ENCODE data around the gene GNG4.

The GNG4 gene

DNA sequence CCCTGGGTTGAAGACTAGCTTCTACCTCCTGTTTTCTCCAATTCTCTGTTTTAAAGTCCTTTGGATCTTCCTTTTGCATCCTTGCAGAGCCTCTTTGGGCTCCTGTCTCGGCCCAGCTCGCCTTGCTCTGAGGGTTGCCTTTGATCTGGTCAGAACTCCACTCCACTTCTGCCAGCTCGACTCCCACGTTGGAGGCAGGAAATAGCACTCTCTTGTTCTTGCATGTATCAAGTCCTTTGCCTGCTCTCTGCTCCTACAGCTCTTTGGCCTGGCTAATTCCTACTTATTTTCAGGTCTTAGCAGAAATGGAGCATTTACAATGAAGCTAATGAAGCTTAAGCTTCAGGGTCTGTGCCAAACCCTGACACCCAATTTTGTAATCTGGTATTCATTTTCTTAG lies 124.3 kb downstream of the GNG4 start:
- DNase-seq = no peak

DNA sequence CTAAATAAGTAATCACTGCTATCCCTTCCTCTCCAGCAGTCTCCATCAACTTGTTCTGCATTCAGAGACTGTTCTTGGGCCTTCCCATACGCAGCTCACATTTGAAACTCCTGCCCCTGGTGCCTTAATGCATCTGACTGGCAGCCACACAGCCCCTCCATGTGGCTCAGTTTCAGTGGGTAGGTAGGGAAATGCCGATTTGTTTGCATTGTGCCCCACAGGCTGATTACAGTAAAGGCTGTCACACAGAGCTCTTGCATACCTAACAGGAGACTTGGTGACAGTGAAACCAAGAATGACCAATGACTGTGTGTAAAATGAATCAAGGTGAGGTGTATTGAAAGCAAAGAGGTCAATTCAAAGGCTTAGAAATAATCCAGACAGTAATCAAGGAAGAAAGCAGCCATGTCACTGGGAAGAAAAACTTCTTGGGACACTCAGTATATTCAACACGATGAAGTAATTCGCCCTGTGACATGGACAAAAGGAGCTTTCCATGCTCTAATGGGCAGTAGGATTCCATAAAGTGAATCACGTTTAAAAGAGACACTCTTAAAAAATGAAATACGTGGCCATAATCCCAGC lies 132.6 kb downstream of the GNG4 start:
- no peak for DNase-seq

DNA sequence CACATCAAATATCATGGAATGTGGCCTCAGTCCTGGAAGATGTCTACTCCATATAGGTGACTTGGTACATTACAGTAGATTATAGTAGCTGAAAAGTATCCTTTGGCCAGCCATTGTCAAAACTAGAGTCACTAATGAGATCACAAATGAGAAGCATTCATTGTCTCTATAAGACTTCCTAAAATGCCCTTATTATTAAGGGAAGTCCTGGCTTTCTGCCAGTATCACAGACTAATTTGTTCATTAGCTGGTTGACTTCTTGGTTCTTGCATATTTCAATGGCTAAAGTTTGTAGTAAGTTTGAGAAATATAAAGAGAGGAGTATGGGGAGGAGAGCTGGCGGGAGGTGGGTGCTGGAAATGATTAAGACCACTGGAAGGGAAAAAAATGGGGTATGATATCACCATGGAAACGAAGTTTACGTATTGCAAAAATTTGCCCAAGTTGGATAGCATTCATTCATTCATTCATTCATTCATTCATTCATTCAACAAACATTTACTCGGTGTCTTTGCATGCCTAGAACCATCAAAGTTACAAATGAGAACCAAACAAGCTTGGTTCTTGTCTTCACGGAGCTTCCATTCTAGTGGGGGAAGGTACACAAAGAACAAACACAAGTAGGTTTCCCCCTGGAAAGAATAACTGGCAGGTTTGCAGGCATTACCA lies 133.6 kb downstream of the GNG4 start:
- DNase-seq = no peak

DNA sequence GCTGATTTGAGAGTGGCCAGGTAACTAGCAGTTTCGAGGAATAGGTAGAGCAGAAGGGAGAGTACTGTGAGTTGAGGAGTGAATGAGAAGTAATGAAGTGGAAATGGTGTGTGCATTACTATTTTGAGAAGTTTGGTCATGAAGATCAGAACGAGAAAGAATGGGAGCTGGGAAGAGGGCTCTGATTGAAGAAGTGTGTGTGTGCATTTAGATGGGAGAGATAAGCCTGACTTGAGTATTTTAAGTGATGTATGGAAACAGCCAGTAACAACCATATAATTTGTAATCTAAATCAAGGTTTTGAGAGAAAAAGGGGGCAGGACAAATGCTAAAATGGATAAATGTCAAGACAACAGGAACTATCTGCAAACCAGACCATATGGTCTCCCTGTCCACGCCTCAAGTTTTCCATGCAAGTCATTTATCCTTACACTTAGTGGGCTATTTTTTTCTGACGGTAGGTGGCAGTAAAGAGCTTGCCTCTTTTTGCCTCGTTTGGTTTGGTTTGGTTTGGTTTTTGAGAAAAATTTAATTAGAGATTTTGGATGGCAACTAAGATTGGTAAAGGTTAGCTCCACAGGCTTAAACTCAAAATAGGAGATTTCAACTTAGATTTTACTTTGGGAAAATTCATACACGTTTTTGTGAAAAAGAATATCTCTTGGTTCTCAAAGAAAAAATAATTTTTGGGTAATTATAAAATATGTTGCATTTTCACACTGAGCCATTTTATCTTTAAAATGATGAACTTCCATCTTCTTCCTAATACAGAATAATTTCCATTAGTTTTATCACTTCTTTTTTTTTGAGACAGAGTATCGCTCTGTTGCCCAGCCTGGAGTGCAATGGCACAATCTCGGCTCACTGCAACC lies 135.9 kb downstream of the GNG4 start:
- DNase-seq = peak; percentile 94

DNA sequence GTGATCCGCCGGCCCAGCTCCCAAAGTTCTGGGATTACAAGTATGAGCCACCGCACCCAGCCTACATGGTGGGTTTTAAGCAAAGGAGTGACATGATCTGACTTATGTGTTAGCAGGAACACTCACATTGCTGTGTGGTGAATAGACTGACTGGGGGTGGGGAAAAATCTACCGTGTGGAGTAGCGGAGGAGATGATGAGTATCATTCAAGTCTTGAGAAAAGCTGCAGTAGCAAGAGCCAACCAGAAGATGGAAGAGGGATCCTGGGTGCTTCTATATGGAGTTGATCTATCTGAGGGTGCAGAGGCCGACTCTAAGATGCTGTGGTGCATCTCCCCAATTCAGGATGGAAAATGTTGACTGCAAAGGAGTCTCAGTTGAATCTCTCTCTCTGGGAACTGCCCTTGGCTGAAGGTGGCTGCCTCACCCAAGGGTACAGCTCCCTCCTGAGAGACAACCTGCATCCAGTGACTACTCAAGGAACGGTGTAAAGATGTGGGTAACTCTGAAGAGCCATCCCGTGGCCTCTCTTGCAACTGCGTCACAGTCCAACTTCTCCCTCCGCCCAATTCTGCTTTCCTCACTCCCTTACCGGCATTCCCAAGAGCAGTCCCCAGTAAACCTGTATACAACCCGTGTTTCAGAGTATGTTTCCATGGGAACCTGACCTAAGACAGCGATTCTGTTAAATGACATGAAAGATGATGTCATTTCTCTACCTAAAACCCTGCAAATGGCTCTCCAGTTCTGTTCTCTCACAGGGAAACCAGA lies 137.9 kb downstream of the GNG4 start:
- DNase-seq = no peak

DNA sequence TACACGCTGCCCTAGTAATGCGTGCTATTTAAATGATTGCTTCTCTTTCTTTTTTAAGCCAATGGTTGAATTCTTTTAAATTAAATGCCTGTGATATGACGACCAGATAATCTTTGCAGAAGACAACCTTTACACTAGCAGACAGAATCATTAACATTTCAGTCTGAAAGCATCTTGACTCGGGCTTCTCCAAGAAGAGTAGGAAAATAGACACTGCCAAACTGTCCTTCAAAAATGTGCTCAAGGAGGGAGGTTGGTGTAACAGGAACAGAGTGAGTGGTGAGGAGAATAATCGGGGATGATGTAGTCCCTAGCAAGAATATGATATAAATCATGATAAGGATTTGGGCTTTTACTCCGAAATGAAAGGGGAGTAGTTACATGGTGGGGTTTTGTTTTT lies 138.8 kb downstream of the GNG4 start:
- DNase-seq = no peak

DNA sequence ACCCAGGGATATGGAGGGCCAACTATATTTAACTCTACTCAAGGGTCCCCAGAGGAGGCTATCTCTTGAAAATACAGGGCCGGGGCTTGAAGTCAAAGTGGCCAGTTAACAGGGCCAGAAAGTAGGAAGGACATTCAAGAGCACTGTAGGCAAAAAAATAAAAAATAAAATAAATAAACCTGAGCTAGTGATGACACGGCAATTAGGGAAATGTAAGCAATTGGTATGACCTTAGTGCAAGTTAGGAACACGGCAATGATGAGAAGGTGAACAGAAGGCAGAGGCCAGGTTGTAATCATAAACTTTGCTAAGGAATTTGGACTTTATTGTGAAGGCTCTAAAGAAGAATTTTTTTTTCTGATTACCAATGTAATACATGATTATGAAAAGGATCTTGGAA lies 142.0 kb downstream of the GNG4 start:
- no peak for DNase-seq

DNA sequence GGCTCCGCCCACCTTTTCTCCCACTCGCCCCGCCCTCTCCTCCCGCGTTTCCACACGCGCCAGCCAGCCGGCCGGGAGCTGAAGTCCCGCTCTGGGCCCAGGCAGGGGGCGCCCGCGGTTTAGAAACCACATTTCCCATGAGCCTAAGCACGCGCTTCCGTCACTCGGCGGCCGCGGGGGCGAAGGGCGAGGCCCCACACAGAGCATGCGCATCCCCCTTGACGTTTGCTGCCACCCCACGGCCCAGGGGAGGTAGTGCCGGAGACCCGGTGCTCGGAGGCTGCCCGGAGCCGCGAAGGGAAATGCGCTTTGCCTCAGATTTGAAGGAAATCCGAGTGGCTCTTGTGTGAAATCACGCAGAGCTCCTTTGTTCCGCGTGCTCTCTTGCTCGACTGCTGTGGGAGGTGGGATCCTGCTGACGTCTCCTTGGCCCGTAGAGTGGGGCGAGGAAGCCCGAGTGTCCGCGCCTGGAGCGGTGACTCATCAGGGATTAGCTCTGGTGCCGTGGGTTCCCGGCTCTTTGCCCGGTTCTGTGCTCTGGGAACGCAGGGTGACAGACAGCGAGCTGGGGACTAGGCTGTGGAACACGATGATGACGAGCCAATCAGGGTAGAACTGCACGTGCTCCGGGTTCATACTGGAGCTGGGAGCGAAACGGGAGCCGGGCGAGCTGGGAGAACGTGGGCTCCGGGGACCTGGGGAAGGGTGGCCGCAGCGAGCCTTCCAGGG lies 144.9 kb downstream of the GNG4 start:
- peak; percentile 100 for DNase-seq

DNA sequence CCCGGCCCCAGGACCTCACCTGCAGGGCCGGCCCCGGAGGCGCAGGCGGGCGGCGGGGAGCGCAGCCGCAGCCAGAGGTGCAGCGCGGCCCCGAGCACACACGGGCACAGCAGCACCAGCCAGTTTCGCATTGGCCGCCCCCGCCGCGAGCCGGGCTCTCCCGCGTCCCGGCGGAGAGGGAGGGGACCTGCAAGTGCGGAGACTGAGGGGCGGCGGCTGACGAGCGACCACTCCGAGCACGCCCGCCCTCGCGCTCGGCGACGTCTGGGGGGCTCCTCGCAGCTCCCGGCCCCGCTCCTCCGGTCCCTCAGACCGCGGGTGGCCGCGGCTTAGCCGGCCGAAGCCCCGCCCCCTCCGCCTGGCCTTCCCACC lies 145.5 kb downstream of the GNG4 start, which contains the start of gene B3GALNT2:
TSS of gene B3GALNT2 (minus strand) at position 331 of the 372 bp plus-strand sequence. CDS start at position 131, 200 bp downstream.
- no peak for DNase-seq

DNA sequence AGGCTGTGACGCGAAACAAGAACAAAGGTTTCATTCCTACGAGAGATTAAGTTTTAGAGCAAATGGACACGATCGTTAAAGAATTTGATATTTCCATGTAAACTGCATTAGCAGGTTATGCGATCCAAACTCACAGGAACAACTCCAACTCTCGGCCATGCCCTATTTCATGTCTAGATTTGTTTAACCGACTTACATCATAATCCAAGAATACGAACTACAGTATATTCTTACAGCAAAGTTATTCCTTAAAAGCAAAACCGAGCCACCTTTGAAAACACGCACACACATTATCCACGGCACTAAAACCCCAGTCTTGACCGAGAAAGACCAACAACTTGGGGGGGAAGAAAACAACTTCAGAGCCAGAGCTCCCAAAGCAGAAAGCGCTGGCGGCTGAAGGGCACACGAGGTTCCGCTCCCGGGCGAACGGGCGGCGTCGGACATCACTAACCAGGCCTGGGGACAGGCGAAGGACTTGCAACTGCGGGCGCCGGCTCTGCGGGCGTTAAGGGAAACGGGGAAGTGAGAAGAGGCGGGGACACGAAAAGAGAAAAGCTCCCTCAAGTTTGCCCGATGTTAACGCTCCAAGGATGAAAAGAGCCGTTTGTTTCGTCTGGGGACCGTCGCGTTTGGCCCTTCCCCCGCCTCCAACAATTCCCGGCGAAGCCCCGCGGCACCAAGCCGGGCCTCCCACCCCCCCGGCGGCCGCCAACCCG lies 146.0 kb downstream of the GNG4 start:
- DNase-seq = peak; percentile 86

DNA sequence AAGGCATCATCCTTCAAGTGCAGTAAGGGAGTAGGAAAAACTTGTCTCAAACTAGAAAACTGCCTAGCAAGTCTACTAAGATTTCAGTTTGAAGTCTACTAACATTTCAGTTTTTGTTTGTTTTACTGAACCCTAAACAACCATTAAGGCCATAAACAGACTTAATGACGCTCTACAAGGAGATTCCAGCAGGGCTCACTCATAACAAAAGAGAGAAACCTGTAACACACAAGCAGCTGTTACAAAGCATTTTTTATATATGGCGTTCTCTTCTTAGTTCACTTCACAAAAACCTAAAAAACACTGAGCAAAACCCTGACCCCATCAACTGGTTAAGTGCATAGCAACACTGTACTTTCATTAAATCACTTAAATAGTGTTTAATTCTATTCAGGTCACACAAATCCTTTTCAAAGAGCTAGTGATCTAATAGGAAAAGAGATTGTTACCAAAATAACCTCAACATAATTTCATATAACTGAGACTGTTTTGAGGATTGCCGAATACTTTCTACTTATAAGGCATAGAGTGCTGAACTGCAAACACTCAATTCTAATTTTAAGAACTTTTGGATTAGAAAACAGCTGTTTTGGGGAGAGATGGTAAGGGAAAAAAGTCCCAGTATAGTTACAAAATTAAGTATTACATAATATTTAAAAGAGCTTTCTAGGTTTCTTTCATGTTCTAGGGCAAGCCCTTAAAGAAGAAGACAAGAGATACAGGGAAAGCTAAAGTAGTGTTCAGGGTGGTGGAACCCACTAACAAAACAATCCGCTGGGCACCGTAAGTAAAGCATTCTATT lies 146.8 kb downstream of the GNG4 start:
- DNase-seq = peak; percentile 58

DNA sequence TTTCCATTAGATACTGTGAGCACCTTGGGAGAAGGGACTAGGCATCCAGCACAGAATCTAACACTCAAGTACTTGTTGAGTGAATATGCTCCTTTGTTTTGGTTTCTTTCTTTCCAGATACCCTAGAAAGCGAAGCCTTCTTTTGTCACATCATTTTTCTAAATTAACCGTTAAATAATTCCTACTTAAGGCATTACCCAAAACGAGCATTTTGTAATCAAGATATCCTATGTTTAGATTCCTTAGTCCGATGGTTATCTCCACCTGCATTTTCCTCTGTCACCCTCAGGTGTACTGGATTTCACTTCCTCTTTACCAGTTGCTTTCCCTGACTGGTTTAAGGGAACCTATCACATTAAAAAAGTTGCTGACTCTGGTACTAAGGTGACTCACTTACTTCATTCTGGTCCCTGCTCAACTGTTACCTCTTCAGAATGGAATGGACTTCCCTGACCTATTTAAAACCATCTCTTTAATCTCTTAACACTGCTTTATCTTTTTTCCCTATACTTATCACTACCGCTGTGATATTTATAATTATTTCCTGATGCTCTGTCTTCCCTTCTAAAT lies 148.5 kb downstream of the GNG4 start:
- no peak for DNase-seq
